ENCODE data around the gene CCHCR1.

The CCHCR1 gene

GRCh38 chr6:31144296-31144969, 13.2 kb downstream of the CCHCR1 start:
- DNase-seq (ENCODE audit: low read depth): no peak
- H3K4me3 ChIP-seq (ENCODE audit: low read depth, low read length): no peak overlapping the region
- TF ChIP-seq CTCF (IDR thresholded peaks at IDR 0.05; ENCODE audit: low read depth, low read length, missing control alignments): no peak
- in situ Hi-C loops (cut with HindIII; ENCODE audit: low sequenced_read_pairs): no loop called here

- H3K4me3 ChIP-seq (ENCODE audit: low read depth, low read length): no peak overlapping the region
- peak; percentile 73 for DNase-seq (ENCODE audit: low read depth)
- TF ChIP-seq CTCF (IDR thresholded peaks at IDR 0.05; ENCODE audit: low read depth, low read length, missing control alignments): no peak
- in situ Hi-C loops (cut with HindIII; ENCODE audit: low sequenced_read_pairs): no loop called here
Measured at GRCh38 chr6:31143148-31143547, 14.5 kb downstream of the CCHCR1 start.

GRCh38 chr6:31142361-31142761, 15.2 kb downstream of the CCHCR1 start:
- in situ Hi-C loops (cut with HindIII; ENCODE audit: low sequenced_read_pairs): no loop called here
- TF ChIP-seq CTCF (IDR thresholded peaks at IDR 0.05; ENCODE audit: low read depth, low read length, missing control alignments): no peak
- no peak for DNase-seq (ENCODE audit: low read depth)
- no peak overlapping the region for H3K4me3 ChIP-seq (ENCODE audit: low read depth, low read length)

- no peak for DNase-seq (ENCODE audit: low read depth)
- TF ChIP-seq CTCF (IDR thresholded peaks at IDR 0.05; ENCODE audit: low read depth, low read length, missing control alignments): no peak
- H3K4me3 ChIP-seq (ENCODE audit: low read depth, low read length): no peak overlapping the region
- in situ Hi-C loops (cut with HindIII; ENCODE audit: low sequenced_read_pairs): no loop called here
Measured at GRCh38 chr6:31140643-31141042, 17.0 kb downstream of the CCHCR1 start.

GRCh38 chr6:31139599-31139998, 18.0 kb downstream of the CCHCR1 start:
- no peak for TF ChIP-seq CTCF (IDR thresholded peaks at IDR 0.05; ENCODE audit: low read depth, low read length, missing control alignments)
- H3K4me3 ChIP-seq (ENCODE audit: low read depth, low read length): no peak overlapping the region
- in situ Hi-C loops (cut with HindIII; ENCODE audit: low sequenced_read_pairs): no loop called here
- DNase-seq (ENCODE audit: low read depth): no peak

- no peak for DNase-seq (ENCODE audit: low read depth)
- H3K4me3 ChIP-seq (ENCODE audit: low read depth, low read length): no peak within 1 kb of the TSS
- TF ChIP-seq CTCF (IDR thresholded peaks at IDR 0.05; ENCODE audit: low read depth, low read length, missing control alignments): no peak
- in situ Hi-C loops (cut with HindIII; ENCODE audit: low sequenced_read_pairs): no loop called here
Measured at GRCh38 chr6:31138982-31139381, 18.6 kb downstream of the CCHCR1 start, which contains the start of gene PSORS1C2. Gene PSORS1C2, minus strand, starts transcription at chr6:31139066. Its CDS starts 40 bp downstream, at chr6:31139026.
